ENCODE measurements around the gene DTX2.
"Not testable (repeated sequence)": the region's sequence is repeated elsewhere in the genome, so short reads cannot be mapped to it uniquely, and the experiment has no call there.

DNA sequence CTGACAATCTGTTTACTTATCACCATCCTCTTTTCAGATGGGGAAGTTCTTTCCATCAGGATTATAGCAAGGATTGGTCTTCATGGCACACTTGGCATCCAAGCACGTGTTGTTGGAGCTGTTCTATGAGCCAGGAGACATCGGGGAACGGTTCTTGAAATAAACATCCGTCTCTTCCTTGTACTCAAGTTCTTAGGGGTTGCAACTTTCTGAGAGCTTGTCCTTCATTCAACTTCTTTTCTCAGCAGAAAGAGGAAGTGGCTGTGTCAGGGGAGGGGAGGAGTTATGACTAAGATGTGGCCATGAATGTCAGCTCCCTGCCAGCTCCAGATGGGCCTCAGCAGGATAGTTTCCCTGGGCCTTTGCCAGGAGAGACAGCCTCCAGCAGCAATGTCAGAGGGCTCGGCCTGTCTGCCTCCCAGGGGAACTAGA lies 15.9 kb upstream of the DTX2 start:
- TF ChIP-seq ZNF8, RARB, CSDC2 (CRISPR knock-in tag; IDR thresholded peaks at IDR 0.05): not testable (repeated sequence)
- TF ChIP-seq, protein P1, sequence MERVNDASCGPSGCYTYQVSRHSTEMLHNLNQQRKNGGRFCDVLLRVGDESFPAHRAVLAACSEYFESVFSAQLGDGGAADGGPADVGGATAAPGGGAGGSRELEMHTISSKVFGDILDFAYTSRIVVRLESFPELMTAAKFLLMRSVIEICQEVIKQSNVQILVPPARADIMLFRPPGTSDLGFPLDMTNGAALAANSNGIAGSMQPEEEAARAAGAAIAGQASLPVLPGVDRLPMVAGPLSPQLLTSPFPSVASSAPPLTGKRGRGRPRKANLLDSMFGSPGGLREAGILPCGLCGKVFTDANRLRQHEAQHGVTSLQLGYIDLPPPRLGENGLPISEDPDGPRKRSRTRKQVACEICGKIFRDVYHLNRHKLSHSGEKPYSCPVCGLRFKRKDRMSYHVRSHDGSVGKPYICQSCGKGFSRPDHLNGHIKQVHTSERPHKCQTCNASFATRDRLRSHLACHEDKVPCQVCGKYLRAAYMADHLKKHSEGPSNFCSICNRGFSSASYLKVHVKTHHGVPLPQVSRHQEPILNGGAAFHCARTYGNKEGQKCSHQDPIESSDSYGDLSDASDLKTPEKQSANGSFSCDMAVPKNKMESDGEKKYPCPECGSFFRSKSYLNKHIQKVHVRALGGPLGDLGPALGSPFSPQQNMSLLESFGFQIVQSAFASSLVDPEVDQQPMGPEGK (CRISPR knock-in tag; IDR thresholded peaks at IDR 0.05; ENCODE audit: borderline replicate concordance): not testable (repeated sequence)
- TF ChIP-seq, protein P2, sequence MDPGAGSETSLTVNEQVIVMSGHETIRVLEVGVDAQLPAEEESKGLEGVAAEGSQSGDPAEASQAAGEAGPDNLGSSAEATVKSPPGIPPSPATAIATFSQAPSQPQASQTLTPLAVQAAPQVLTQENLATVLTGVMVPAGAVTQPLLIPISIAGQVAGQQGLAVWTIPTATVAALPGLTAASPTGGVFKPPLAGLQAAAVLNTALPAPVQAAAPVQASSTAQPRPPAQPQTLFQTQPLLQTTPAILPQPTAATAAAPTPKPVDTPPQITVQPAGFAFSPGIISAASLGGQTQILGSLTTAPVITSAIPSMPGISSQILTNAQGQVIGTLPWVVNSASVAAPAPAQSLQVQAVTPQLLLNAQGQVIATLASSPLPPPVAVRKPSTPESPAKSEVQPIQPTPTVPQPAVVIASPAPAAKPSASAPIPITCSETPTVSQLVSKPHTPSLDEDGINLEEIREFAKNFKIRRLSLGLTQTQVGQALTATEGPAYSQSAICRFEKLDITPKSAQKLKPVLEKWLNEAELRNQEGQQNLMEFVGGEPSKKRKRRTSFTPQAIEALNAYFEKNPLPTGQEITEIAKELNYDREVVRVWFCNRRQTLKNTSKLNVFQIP (CRISPR knock-in tag; IDR thresholded peaks at IDR 0.05; ENCODE audit: borderline replicate concordance, low read depth): not testable (repeated sequence)
